ENCODE measurements around the gene LY6G6D.

The LY6G6D gene

DNA sequence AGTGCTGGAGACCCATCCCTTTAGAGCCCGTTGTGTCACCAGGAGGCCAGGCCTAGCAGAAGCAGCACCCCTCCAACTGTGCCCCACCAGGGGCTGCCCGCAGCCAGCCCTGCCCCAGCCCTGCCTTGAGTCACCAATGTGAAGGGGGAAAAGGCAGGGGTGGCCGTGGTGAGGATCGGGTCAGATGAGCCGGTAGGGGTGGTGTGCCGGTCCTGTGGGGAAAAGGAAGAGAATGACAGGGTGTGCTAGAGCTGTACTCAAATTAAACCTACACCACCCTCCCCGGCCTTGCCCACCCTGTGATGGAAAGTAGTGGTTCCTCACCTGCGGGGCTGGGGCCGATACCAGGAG, 50.4 kb downstream of the LY6G6D start:
- no peak overlapping the region for H3K4me3 ChIP-seq (ENCODE audit: low read depth, low read length)
- TF ChIP-seq, protein P1, sequence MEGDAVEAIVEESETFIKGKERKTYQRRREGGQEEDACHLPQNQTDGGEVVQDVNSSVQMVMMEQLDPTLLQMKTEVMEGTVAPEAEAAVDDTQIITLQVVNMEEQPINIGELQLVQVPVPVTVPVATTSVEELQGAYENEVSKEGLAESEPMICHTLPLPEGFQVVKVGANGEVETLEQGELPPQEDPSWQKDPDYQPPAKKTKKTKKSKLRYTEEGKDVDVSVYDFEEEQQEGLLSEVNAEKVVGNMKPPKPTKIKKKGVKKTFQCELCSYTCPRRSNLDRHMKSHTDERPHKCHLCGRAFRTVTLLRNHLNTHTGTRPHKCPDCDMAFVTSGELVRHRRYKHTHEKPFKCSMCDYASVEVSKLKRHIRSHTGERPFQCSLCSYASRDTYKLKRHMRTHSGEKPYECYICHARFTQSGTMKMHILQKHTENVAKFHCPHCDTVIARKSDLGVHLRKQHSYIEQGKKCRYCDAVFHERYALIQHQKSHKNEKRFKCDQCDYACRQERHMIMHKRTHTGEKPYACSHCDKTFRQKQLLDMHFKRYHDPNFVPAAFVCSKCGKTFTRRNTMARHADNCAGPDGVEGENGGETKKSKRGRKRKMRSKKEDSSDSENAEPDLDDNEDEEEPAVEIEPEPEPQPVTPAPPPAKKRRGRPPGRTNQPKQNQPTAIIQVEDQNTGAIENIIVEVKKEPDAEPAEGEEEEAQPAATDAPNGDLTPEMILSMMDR (IDR thresholded peaks at IDR 0.05; ENCODE audit: low read depth, low read length): no peak
- TF ChIP-seq, protein P2, sequence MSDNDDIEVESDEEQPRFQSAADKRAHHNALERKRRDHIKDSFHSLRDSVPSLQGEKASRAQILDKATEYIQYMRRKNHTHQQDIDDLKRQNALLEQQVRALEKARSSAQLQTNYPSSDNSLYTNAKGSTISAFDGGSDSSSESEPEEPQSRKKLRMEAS (IDR thresholded peaks at IDR 0.05; ENCODE audit: low read depth, low read length): no peak
- TF ChIP-seq POLR2A (IDR thresholded peaks at IDR 0.05; ENCODE audit: extremely low read depth, insufficient read length) (no peak), MYC (IDR thresholded peaks at IDR 0.05; ENCODE audit: low read depth, low read length) (no peak)
- no peak for DNase-seq (ENCODE audit: low read depth)

DNA sequence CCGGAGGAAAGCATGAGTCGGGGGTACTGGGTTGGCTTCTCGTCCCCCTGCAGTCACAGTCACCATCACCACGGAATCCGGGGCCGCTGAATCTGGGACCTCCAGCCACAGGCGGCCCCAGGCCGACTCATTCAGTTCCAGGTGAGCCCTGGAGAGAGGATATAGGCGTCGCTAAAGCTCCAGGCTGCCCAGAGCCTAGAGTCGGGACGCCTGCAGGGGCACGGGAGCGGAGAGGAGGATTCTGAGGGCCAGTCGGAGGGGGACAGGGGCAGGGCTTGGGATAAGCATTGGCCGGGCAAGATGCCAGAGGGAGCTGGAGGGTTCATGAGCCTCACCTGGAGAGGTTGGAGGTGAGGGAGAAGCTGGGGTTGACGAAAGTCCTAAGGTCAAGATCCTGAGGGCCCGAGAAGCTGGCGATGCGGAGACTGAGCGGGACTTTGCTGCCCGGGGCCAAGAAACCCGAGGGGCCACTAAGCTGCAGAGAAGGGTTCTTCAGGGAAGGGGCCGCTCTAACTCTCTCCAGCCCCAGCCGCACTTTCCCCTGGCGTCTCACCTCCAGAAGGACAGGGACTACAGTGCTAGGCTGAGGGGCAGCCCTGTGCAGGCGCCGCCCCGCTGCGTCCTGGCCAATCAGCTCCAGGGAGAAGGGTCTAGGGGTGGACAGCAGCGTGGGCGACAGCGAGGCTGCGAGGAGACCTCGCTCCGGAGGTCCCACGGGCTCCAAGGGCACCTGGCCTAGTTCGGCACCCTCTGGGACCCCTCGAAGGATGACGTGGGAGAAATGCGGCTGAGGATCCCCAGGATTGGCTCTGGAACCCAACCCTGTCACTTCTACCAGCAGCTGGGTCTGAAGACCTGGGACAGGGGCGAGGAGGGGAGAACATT, 51.0 kb downstream of the LY6G6D start:
- no peak for DNase-seq (ENCODE audit: low read depth)
- TF ChIP-seq, protein P1 (IDR thresholded peaks at IDR 0.05; ENCODE audit: low read depth, low read length): no peak
- TF ChIP-seq, protein P2 (IDR thresholded peaks at IDR 0.05; ENCODE audit: low read depth, low read length): no peak
- no peak for TF ChIP-seq POLR2A (IDR thresholded peaks at IDR 0.05; ENCODE audit: extremely low read depth, insufficient read length)
- H3K4me3 ChIP-seq (ENCODE audit: low read depth, low read length): no peak overlapping the region

DNA sequence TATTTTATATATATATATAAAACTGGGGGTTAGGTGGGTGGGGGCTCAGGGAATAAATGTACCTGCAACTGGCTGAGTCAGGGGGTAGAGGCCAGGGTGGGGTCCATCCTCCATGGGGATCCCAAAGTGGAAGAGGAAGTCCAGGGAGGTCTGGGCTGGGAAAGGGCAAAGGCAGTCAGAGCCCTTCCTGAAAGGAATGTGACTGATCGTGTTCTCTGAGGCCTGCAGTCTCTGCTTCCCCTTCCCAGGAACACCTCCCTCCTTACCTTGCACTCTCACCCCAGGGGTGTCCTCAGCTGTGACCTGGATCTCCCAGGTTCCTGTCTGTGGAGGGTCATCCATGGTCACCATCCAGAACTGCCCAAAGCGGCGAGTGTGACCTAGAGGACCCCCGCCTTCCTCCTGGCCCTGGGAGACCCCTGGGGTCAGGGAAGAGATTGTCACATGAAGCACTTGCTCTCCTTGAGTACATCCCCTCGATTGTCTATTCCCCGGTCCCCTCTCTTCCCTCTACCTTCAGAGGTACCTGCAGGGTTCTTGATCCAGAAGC, 52.0 kb downstream of the LY6G6D start:
- DNase-seq (ENCODE audit: low read depth): no peak
- TF ChIP-seq MYC (IDR thresholded peaks at IDR 0.05; ENCODE audit: low read depth, low read length) (no peak), POLR2A (IDR thresholded peaks at IDR 0.05; ENCODE audit: extremely low read depth, insufficient read length) (no peak)
- TF ChIP-seq, protein P1 (IDR thresholded peaks at IDR 0.05; ENCODE audit: low read depth, low read length): no peak
- TF ChIP-seq, protein P2 (IDR thresholded peaks at IDR 0.05; ENCODE audit: low read depth, low read length): no peak
- no peak overlapping the region for H3K4me3 ChIP-seq (ENCODE audit: low read depth, low read length)
